Kidney epithelial cell (primary cell): Measurements from ENCODE around the gene AHCYL1. TPM values are rescaled to one million over a fixed set of nuclear protein-coding genes. Genes with fewer than 3 reads are reported as not detected.

Experiments
- DNase-seq: peaks from one replicate; pipeline ENCODE4 v3.0.0-alpha.2; 2010; ENCODE audit warnings: low read depth
- H3K27me3 ChIP-seq: 2 replicates; pipeline ENCODE4 v1.6.0; 2011; ENCODE audit warnings: low read length; ENCODE audit not compliant: control insufficient read depth, insufficient read depth
- H3K36me3 ChIP-seq: 2 replicates; pipeline ENCODE4 v1.5.1; 2011; ENCODE audit warnings: low read length; ENCODE audit not compliant: control insufficient read depth, insufficient read depth
- H3K4me3 ChIP-seq: 2 replicates; pipeline ENCODE4 v1.5.1; 2011; ENCODE audit warnings: low read depth, mild to moderate bottlenecking, control low read depth, low read length
- CTCF ChIP-seq: IDR thresholded peaks from 2 replicates; pipeline ENCODE4 v1.5.1; 2011; ENCODE audit warnings: mild to moderate bottlenecking, moderate library complexity, low read length, control low read depth, inconsistent platforms; ENCODE audit not compliant: insufficient read depth, poor library complexity, severe bottlenecking
- total RNA-seq: library from RNA; depleted of rRNA; stranded (reverse); fragments of >200 nt; gene quantifications from 2 replicates; pipeline ENCODE4 v1.2.3, GENCODE V29; 2015

The AHCYL1 gene
- total RNA-seq, 1 donor from 2014 or later: 40.1 TPM

GRCh38 chr1:109983380-109984189, 980 bp upstream of the AHCYL1 start:
- Histone ChIP-seq H3K4me3 (no peak overlapping the region), H3K36me3 (no peaks in the 10 kb centered on the region), H3K27me3 (no peaks in the 10 kb centered on the region)
- TF ChIP-seq CTCF: no peak
- DNase-seq: no peak

GRCh38 chr1:109984190-109984455, 442 bp upstream of the AHCYL1 start:
- no peak for DNase-seq
- Histone ChIP-seq H3K36me3 (no peaks in the 10 kb centered on the region), H3K27me3 (no peaks in the 10 kb centered on the region), H3K4me3 (no peak overlapping the region)
- no peak for TF ChIP-seq CTCF

GRCh38 chr1:109985247-109986053, 885 bp downstream of the AHCYL1 start:
- H3K27me3 ChIP-seq: no peaks in the 10 kb centered on the region
- DNase-seq: no peak
- peak overlapping the region; percentile 90 for H3K4me3 ChIP-seq
- TF ChIP-seq CTCF: no peak
- no peaks in the 10 kb centered on the region for H3K36me3 ChIP-seq

- no peak for DNase-seq
- no peak for TF ChIP-seq CTCF
Measured at GRCh38 chr1:109986054-109986444, 1.5 kb downstream of the AHCYL1 start.

GRCh38 chr1:109988349-109988914, 3.9 kb downstream of the AHCYL1 start:
- no peak for DNase-seq
- H3K36me3 ChIP-seq: no peaks in the 10 kb centered on the region
- no peak for TF ChIP-seq CTCF
- H3K27me3 ChIP-seq: no peaks in the 10 kb centered on the region
- H3K4me3 ChIP-seq: no peak overlapping the region

More at GRCh38 chr1:109986054-109986444, 1.5 kb downstream of the AHCYL1 start:
- Histone ChIP-seq H3K36me3 (no peaks in the 10 kb centered on the region), H3K27me3 (no peaks in the 10 kb centered on the region), H3K4me3 (peak overlapping the region; percentile 90)
